ENCODE data around the gene NCOA3. TPM values are rescaled to one million over a fixed set of nuclear protein-coding genes. Genes with fewer than 3 reads are reported as not detected.

NCOA3 gene
- total RNA-seq, 2 experiments from 2014 or later: 59.9 to 65.4 TPM

GRCh38 chr20:47614703-47615309, 113.1 kb downstream of the NCOA3 start:
- H3K36me3 ChIP-seq (ENCODE audit: insufficient read depth, low read length): peaks cover 6% of the 10 kb centered on the region
- Mint-ChIP-seq H3K4me1 (ENCODE audit: low read depth) (peaks cover 47% of the 10 kb centered on the region), H3K9me3 (no peaks in the 10 kb centered on the region), H3K27me3 (no peaks in the 10 kb centered on the region), H3K36me3 (ENCODE audit: low read depth) (peaks cover 5% of the 10 kb centered on the region), H3K4me3 (no peak overlapping the region), H3K27ac (peak overlapping the region; percentile 74)
- no peaks in the 10 kb centered on the region for H3K27me3 ChIP-seq (ENCODE audit: control insufficient read depth in 1 of 2, insufficient read depth in 2 of 2, low read length in 2 of 2)
- ATAC-seq (ENCODE audit: poor library complexity) (no peak), DNase-seq (no peak)
- no peak overlapping the region for H3K4me3 ChIP-seq (ENCODE audit: low read length)
- TF ChIP-seq, protein P1, sequence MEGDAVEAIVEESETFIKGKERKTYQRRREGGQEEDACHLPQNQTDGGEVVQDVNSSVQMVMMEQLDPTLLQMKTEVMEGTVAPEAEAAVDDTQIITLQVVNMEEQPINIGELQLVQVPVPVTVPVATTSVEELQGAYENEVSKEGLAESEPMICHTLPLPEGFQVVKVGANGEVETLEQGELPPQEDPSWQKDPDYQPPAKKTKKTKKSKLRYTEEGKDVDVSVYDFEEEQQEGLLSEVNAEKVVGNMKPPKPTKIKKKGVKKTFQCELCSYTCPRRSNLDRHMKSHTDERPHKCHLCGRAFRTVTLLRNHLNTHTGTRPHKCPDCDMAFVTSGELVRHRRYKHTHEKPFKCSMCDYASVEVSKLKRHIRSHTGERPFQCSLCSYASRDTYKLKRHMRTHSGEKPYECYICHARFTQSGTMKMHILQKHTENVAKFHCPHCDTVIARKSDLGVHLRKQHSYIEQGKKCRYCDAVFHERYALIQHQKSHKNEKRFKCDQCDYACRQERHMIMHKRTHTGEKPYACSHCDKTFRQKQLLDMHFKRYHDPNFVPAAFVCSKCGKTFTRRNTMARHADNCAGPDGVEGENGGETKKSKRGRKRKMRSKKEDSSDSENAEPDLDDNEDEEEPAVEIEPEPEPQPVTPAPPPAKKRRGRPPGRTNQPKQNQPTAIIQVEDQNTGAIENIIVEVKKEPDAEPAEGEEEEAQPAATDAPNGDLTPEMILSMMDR (IDR thresholded peaks at IDR 0.05): no peak
- H3K4me1 ChIP-seq (ENCODE audit: insufficient read depth, low read length): peaks cover 11% of the 10 kb centered on the region
- ChIA-PET CTCF (interaction anchor here (1.5 kb wide), 1 partner anchor 231 kb away, joined by 3 read pairs; no protein-coding TSS in a partner anchor), POLR2A (no interaction called here)
- no peaks in the 10 kb centered on the region for H3K9me3 ChIP-seq (ENCODE audit: control insufficient read depth in 1 of 2, insufficient read depth in 1 of 2, low read length in 2 of 2)
- intact Hi-C loops (cut with DNase I, micrococcal nuclease): no loop called here
- H3K27ac ChIP-seq (ENCODE audit: low read depth in 1 of 2, low read length in 2 of 2): no peak overlapping the region

DNA sequence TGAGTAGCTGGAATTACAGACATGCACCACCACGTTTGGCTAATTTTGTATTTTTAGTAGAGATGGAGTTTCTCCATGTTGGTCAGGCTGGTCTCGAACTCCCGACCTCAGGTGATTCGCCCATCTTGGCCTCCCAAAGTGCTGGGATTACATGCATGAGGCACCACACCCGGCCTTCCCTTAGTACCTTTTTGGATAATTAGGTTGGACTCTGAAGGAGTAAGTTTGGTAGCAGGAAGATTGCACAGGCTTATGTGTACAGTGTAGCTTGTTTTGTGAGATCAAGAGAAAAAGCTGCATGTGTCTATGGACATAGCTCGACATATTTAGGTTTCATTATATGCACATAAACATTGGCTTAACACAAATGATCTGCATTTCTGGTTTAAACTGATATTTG, 116.8 kb downstream of the NCOA3 start:
- intact Hi-C loops (cut with DNase I, micrococcal nuclease): loop anchor here in 1 of 2 experiments (2.0 kb wide), 1 partner anchor 234 kb away; no protein-coding TSS in a partner anchor
- Mint-ChIP-seq H3K36me3 (ENCODE audit: low read depth) (peaks cover 25% of the 10 kb centered on the region), H3K4me1 (ENCODE audit: low read depth) (peaks cover 38% of the 10 kb centered on the region), H3K27me3 (no peaks in the 10 kb centered on the region), H3K9me3 (no peaks in the 10 kb centered on the region), H3K27ac (peak overlapping the region; percentile 44), H3K4me3 (no peak overlapping the region)
- Histone ChIP-seq H3K9me3 (ENCODE audit: control insufficient read depth in 1 of 2, insufficient read depth in 1 of 2, low read length in 2 of 2) (no peaks in the 10 kb centered on the region), H3K27ac (ENCODE audit: low read depth in 1 of 2, low read length in 2 of 2) (no peak overlapping the region), H3K36me3 (ENCODE audit: insufficient read depth, low read length) (peaks cover 20% of the 10 kb centered on the region), H3K4me1 (ENCODE audit: insufficient read depth, low read length) (no peaks in the 10 kb centered on the region), H3K4me3 (ENCODE audit: low read length) (no peak overlapping the region), H3K27me3 (ENCODE audit: control insufficient read depth in 1 of 2, insufficient read depth in 2 of 2, low read length in 2 of 2) (no peaks in the 10 kb centered on the region)
- DNase-seq (no peak), ATAC-seq (ENCODE audit: poor library complexity) (no peak)
- TF ChIP-seq, protein P1 (IDR thresholded peaks at IDR 0.05): no peak
- ChIA-PET POLR2A (no interaction called here), CTCF (interaction anchor here (5.4 kb wide), 1 partner anchor 235 kb away, joined by 34 read pairs; no protein-coding TSS in a partner anchor)

DNA sequence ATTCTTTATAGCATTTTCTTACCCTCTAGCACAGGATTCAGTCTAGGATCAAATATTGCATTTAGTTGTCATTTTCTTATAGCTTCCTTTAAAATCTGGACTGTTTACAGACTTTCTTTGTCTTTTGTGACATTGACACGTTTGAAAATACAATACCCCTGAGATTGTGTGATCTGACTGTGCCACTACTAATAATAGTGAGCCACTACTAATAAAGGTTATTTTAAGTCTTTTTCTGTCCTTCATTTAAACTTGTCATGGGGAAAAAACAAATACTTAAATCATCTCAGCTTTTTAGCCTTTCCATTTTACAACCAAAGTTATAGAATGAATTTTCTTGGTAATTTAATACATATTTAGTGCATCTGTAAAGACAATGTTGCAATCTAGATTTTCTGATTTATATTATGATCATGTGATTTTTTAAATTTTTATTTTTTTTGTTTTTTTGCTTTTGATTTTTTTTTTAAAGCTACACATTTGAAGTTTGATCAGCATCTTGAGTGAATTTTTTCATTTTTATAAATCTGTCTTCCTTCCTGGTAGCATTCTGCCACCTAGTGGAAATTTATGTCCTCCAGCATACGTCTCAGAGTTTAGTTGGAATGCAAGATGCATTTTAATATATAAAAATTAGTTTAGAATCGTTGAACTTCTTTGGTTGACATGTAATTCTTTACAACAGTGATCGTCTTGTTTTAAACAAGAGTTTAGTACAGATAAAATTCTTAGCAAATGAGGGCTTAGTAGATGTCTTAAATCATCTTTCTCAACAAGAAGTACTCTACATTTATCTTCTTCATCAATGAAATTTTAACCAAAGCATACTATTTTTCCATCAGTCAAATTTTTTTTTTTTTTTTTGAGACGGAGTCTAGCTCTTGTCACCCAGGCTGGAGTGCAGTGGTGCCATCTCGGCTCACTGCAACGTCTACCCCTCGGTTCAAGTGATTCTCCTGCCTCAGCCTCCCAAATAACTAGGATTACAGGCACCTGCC, 119.4 kb downstream of the NCOA3 start:
- no peak overlapping the region for H3K4me3 Mint-ChIP-seq
- Histone ChIP-seq H3K4me3 (ENCODE audit: low read length) (no peak overlapping the region), H3K27ac (ENCODE audit: low read depth in 1 of 2, low read length in 2 of 2) (no peak overlapping the region), H3K9me3 (ENCODE audit: control insufficient read depth in 1 of 2, insufficient read depth in 1 of 2, low read length in 2 of 2) (no peaks in the 10 kb centered on the region), H3K27me3 (ENCODE audit: control insufficient read depth in 1 of 2, insufficient read depth in 2 of 2, low read length in 2 of 2) (no peaks in the 10 kb centered on the region), H3K4me1 (ENCODE audit: insufficient read depth, low read length) (no peaks in the 10 kb centered on the region), H3K36me3 (ENCODE audit: insufficient read depth, low read length) (peaks cover 39% of the 10 kb centered on the region)
- peaks cover 46% of the 10 kb centered on the region for H3K36me3 Mint-ChIP-seq (ENCODE audit: low read depth)
- ChIA-PET POLR2A (interaction anchor here (1.0 to 1.4 kb wide), 3 partner anchors 11 to 348 kb away, joined by 3 to 4 read pairs (median 3); partner anchors contain the start of gene NCOA3), CTCF (interaction anchor here (0.6 to 5.4 kb wide), 14 partner anchors 10 to 425 kb away, joined by 3 to 34 read pairs (median 4); partner anchors contain the start of gene NCOA3)
- DNase-seq (peak in 4 of 14 experiments; percentile 27 to 73 (median 68)), ATAC-seq (ENCODE audit: poor library complexity) (peak; percentile 52)
- TF ChIP-seq, protein P1 (IDR thresholded peaks at IDR 0.05): peak; percentile 85
- peak overlapping the region; percentile 25 for H3K27ac Mint-ChIP-seq
- intact Hi-C loops (cut with DNase I, micrococcal nuclease): loop anchor here in 1 of 2 experiments (1.0 to 5.0 kb wide), 4 partner anchors 119 to 425 kb away; partner anchors contain the start of gene NCOA3
- peaks cover 23% of the 10 kb centered on the region for H3K4me1 Mint-ChIP-seq (ENCODE audit: low read depth)
- no peaks in the 10 kb centered on the region for H3K27me3 Mint-ChIP-seq
- H3K9me3 Mint-ChIP-seq: no peaks in the 10 kb centered on the region

Data from CD4-positive, alpha-beta T cell (primary cell).